PC-9 (cell line): ENCODE results near the gene ALPK3. TPM values are rescaled to one million over a fixed set of nuclear protein-coding genes. Genes with fewer than 3 reads are reported as not detected.

Experiments
- BruUV-seq: library from RNA; stranded (reverse); fragments of 400-500 nt; replicated peaks from 2 replicates; lab custom pipeline; 2021; lab: Mats Ljungman, UMichigan
- CTCF ChIA-PET: fragments of 300-600 bp; sonication (Branson Sonifier 250); formaldehyde crosslinking; loops from one replicate; lab custom pipeline; 2022; ENCODE audit warnings: antibody characterized with exemption; lab: Charles Lee
- POLR2A ChIA-PET: fragments of 300-600 bp; sonication (Branson Sonifier 250); formaldehyde crosslinking; loops from one replicate; lab custom pipeline; 2022; ENCODE audit warnings: antibody characterized with exemption; ENCODE audit not compliant: unreplicated experiment; lab: Charles Lee
- DNase-seq, 2 experiments: peaks; one replicate each; pipeline versions ENCODE4 v3.0.0 to v3.0.0-alpha.2; 2015 to 2022; ENCODE audit warnings: mixed read lengths in 1 of 2
- H2AFZ ChIP-seq: fragments of 200-600 bp; sonication (generic); 2 replicates; pipeline ENCODE4 v1.8.1; 2017; ENCODE audit warnings: antibody characterized with exemption
- H3F3A ChIP-seq: fragments of 200-600 bp; sonication (generic); 2 replicates; pipeline ENCODE4 v1.8.1; 2017; ENCODE audit warnings: antibody characterized with exemption, mild to moderate bottlenecking, low read depth; ENCODE audit not compliant: insufficient read depth
- H3K27ac ChIP-seq: fragments of 200-600 bp; sonication (generic); 2 replicates; pipeline ENCODE4 v1.6.1; 2016; ENCODE audit warnings: mixed run types
- H3K27me3 ChIP-seq: fragments of 200-600 bp; sonication (generic); 2 replicates; pipeline ENCODE4 v1.6.1; 2016; ENCODE audit warnings: low read depth, mixed run types; ENCODE audit not compliant: insufficient read depth
- H3K36me3 ChIP-seq: fragments of 200-600 bp; sonication (generic); 2 replicates; pipeline ENCODE4 v1.6.1; 2016; ENCODE audit warnings: low read depth, mixed run types
- H3K4me1 ChIP-seq: fragments of 200-600 bp; sonication (generic); replicated peaks from 2 replicates; pipeline ENCODE4 v1.6.1; 2016; ENCODE audit warnings: mixed run types; ENCODE audit not compliant: insufficient read depth
- H3K4me2 ChIP-seq: fragments of 200-600 bp; sonication (generic); 2 replicates; pipeline ENCODE4 v1.6.1; 2017; ENCODE audit warnings: mixed run types
- H3K4me3 ChIP-seq: fragments of 200-600 bp; sonication (generic); 2 replicates; pipeline ENCODE4 v1.6.1; 2016; ENCODE audit warnings: mixed run types
- H3K79me2 ChIP-seq: fragments of 200-600 bp; sonication (generic); 2 replicates; pipeline ENCODE4 v1.6.1; 2017; ENCODE audit warnings: low read depth, mixed run types
- H3K9me2 ChIP-seq: fragments of 200-600 bp; sonication (generic); 2 replicates; pipeline ENCODE4 v1.8.1; 2017; ENCODE audit warnings: mild to moderate bottlenecking; ENCODE audit not compliant: insufficient read depth
- H3K9me3 ChIP-seq: fragments of 200-600 bp; sonication (generic); 2 replicates; pipeline ENCODE4 v1.8.1; 2016; ENCODE audit warnings: low read depth; ENCODE audit not compliant: insufficient read depth
- H4K20me1 ChIP-seq: fragments of 200-600 bp; sonication (generic); 2 replicates; pipeline ENCODE4 v1.8.1; 2017; ENCODE audit not compliant: insufficient read depth
- EZH2 ChIP-seq: fragments of 200-600 bp; sonication (generic); IDR thresholded peaks from 2 replicates; pipeline ENCODE4 v1.8.0; 2017; ENCODE audit warnings: antibody characterized with exemption, low read depth
- intact Hi-C: fragments of 100-400 bp; cut with micrococcal nuclease; formaldehyde crosslinking; loops from one replicate; pipeline ENCODE4 v1.10.0; 2022; ENCODE audit not compliant: unreplicated experiment
- total RNA-seq: library from RNA; stranded (reverse); gene quantifications from 2 replicates; pipeline ENCODE4 v1.2.3, GENCODE V29; 2021
- TF ChIP-seq, protein P1 (sequence below): fragments of 200-600 bp; sonication (generic); conservative IDR thresholded peaks from 2 replicates; pipeline ENCODE4 v1.6.1; 2017; ENCODE audit warnings: mixed run types, antibody characterized with exemption, mild to moderate bottlenecking, moderate library complexity

Gene ALPK3
- total RNA-seq, 1 experiment from 2014 or later: 8.1 TPM

DNA sequence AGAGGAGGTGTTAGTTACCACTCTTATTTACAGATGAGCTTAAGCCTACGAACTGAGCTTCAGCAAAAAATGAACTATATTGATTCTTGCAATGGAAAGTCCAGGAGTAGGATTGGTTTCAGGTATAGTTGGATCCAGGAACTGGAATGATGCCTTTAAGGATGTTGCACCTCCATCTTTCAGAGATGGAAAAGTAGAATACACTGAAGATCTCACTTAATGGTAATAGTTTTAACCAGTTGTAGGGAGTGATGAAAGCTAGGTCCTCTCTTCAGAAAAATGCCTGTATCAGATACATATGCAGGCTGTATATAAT, 69.8 kb downstream of the ALPK3 start:
- Histone ChIP-seq H2AFZ (no peak overlapping the region), H3K4me2 (no peak overlapping the region), H3K9me3 (no peaks in the 10 kb centered on the region), H3K79me2 (no peaks in the 10 kb centered on the region), H3F3A (no peaks in the 10 kb centered on the region), H3K4me1 (no peaks in the 10 kb centered on the region), H3K27me3 (no peaks in the 10 kb centered on the region), H3K4me3 (no peak overlapping the region), H3K27ac (no peak overlapping the region), H3K9me2 (no peaks in the 10 kb centered on the region), H3K36me3 (no peaks in the 10 kb centered on the region), H4K20me1 (no peaks in the 10 kb centered on the region)
- BruUV-seq: no TSS peak
- intact Hi-C loops: no loop called here
- no peak for TF ChIP-seq EZH2
- TF ChIP-seq, protein P1, sequence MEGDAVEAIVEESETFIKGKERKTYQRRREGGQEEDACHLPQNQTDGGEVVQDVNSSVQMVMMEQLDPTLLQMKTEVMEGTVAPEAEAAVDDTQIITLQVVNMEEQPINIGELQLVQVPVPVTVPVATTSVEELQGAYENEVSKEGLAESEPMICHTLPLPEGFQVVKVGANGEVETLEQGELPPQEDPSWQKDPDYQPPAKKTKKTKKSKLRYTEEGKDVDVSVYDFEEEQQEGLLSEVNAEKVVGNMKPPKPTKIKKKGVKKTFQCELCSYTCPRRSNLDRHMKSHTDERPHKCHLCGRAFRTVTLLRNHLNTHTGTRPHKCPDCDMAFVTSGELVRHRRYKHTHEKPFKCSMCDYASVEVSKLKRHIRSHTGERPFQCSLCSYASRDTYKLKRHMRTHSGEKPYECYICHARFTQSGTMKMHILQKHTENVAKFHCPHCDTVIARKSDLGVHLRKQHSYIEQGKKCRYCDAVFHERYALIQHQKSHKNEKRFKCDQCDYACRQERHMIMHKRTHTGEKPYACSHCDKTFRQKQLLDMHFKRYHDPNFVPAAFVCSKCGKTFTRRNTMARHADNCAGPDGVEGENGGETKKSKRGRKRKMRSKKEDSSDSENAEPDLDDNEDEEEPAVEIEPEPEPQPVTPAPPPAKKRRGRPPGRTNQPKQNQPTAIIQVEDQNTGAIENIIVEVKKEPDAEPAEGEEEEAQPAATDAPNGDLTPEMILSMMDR: no peak
- ChIA-PET CTCF (no interaction called here), POLR2A (no interaction called here)
- DNase-seq: no peak

DNA sequence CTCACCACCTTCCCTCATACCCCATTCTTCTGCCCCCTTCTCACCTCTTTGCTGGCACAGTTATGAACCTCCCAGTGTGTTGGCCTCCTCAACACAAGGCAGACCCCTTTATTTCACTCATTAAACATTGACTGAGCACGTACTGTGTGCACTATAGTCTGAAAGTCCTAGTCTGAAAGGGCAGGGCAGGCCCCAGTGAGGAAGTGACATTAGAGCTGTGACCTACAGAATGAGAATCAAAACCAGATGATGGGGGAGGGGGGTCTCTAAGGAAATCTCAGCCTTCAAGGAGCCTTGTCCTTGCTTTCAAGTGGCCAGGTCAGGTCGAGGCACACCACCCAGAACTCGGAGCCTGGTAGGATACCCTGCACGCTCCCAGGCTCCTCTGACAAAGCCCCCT, 70.8 kb downstream of the ALPK3 start:
- Histone ChIP-seq H3F3A (no peaks in the 10 kb centered on the region), H3K4me2 (no peak overlapping the region), H3K27ac (no peak overlapping the region), H3K4me3 (no peak overlapping the region), H3K79me2 (no peaks in the 10 kb centered on the region), H3K9me2 (no peaks in the 10 kb centered on the region), H3K27me3 (no peaks in the 10 kb centered on the region), H3K36me3 (no peaks in the 10 kb centered on the region), H2AFZ (no peak overlapping the region), H3K4me1 (peaks cover 3% of the 10 kb centered on the region; the same call in 1 of the 2 replicates), H4K20me1 (no peaks in the 10 kb centered on the region), H3K9me3 (no peaks in the 10 kb centered on the region)
- DNase-seq: no peak
- intact Hi-C loops: no loop called here
- ChIA-PET CTCF (interaction anchor here (0.8 kb wide), 1 partner anchor 10 kb away, joined by 5 read pairs; no protein-coding TSS in a partner anchor), POLR2A (no interaction called here)
- no TSS peak for BruUV-seq
- TF ChIP-seq, protein P1: no peak

DNA sequence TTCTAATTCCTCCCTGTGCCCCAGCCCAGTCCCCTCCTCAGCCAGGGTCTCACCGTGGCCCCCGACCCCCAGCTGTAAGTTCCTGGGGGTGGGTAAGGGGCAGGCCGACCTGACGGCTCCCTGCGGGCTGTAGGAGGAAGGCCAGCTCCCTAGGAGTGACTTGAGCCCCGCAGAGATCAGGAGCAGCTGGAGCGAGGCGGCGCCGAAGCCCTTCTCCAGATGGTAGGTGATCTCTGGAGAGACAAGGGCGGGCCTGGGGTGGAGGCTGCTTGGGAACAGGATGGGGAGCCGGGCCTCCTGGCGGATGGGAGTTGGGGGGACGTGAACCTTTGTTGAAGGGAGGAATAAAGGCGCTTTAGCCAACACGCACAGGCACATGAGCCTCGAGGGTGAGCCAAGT, 71.5 kb downstream of the ALPK3 start:
- Histone ChIP-seq H3K4me1 (peaks cover 10% of the 10 kb centered on the region), H3K79me2 (no peaks in the 10 kb centered on the region), H3K4me3 (no peak overlapping the region), H3K27me3 (no peaks in the 10 kb centered on the region), H3K9me2 (no peaks in the 10 kb centered on the region), H2AFZ (no peak overlapping the region), H3K9me3 (no peaks in the 10 kb centered on the region), H3K36me3 (no peaks in the 10 kb centered on the region), H4K20me1 (no peaks in the 10 kb centered on the region), H3K4me2 (no peak overlapping the region), H3K27ac (no peak overlapping the region), H3F3A (peaks cover 3% of the 10 kb centered on the region; the same call in 1 of the 2 replicates)
- no peak for TF ChIP-seq EZH2
- TF ChIP-seq, protein P1: no peak
- CTCF ChIA-PET: no interaction called here
- POLR2A ChIA-PET: no interaction called here
- BruUV-seq: no TSS peak
- DNase-seq: no peak
- intact Hi-C loops: no loop called here
